ENCODE measurements around the gene VPS9D1. TPM values are rescaled to one million over a fixed set of nuclear protein-coding genes. Genes with fewer than 3 reads are reported as not detected.

VPS9D1 gene
- total RNA-seq, 2 donors from 2014 or later, result 9.5 to 18.3 TPM

- no peaks in the 10 kb centered on the region for H3K36me3 ChIP-seq
- H3K9me3 ChIP-seq, result no peaks in the 10 kb centered on the region
- DNase-seq (ENCODE audit: low spot score) (no peak), ATAC-seq (ENCODE audit: insufficient number of reproducible peaks, low FRiP score, low read depth) (no peak)
- no peaks in the 10 kb centered on the region for H3K27me3 ChIP-seq (replicated peaks; ENCODE audit: insufficient read depth)
- H3K4me1 ChIP-seq (ENCODE audit: control insufficient read depth in 1 of 2, low read depth in 2 of 2), result peaks cover 5 to 18% of the 10 kb centered on the region in 2 donors
- no peak for TF ChIP-seq CTCF (IDR thresholded peaks at IDR 0.05)
- H3K27ac ChIP-seq, result no peak overlapping the region
- H3K4me3 ChIP-seq, result no peak overlapping the region
These were observed 4.2 kb downstream of the VPS9D1 start for GRCh38 chr16:89716493-89716892.

GRCh38 chr16:89712274-89712781 is 8.4 kb downstream of the VPS9D1 start:
- TF ChIP-seq CTCF (IDR thresholded peaks at IDR 0.05), result no peak
- H3K9me3 ChIP-seq, result no peaks in the 10 kb centered on the region
- peaks cover 0 to 7% of the 10 kb centered on the region in 2 donors for H3K4me1 ChIP-seq (ENCODE audit: control insufficient read depth in 1 of 2, low read depth in 2 of 2)
- no peak overlapping the region for H3K27ac ChIP-seq
- no peak for ATAC-seq (ENCODE audit: insufficient number of reproducible peaks, low FRiP score, low read depth)
- H3K4me3 ChIP-seq, result peak overlapping the region; percentile 25
- H3K36me3 ChIP-seq, result no peaks in the 10 kb centered on the region
- no peaks in the 10 kb centered on the region for H3K27me3 ChIP-seq (replicated peaks; ENCODE audit: insufficient read depth)
- DNase-seq (ENCODE audit: low spot score), result no peak

- DNase-seq (ENCODE audit: low spot score) (no peak), ATAC-seq (ENCODE audit: insufficient number of reproducible peaks, low FRiP score, low read depth) (no peak)
- H3K4me1 ChIP-seq (ENCODE audit: control insufficient read depth in 1 of 2, low read depth in 2 of 2), result peaks cover 0 to 7% of the 10 kb centered on the region in 2 donors
- TF ChIP-seq CTCF (IDR thresholded peaks at IDR 0.05), result no peak
- peak overlapping the region; percentile 25 for H3K4me3 ChIP-seq
- H3K27ac ChIP-seq, result no peak overlapping the region
- no peaks in the 10 kb centered on the region for H3K9me3 ChIP-seq
- no peaks in the 10 kb centered on the region for H3K27me3 ChIP-seq (replicated peaks; ENCODE audit: insufficient read depth)
- H3K36me3 ChIP-seq, result no peaks in the 10 kb centered on the region
These were observed 9.0 kb downstream of the VPS9D1 start for GRCh38 chr16:89711601-89712273.

- no peak for ATAC-seq (ENCODE audit: insufficient number of reproducible peaks, low FRiP score, low read depth)
- Histone ChIP-seq H3K4me3 (no peak overlapping the region), H3K9me3 (no peaks in the 10 kb centered on the region), H3K27ac (no peak overlapping the region), H3K36me3 (no peaks in the 10 kb centered on the region), H3K4me1 (ENCODE audit: control insufficient read depth in 1 of 2, low read depth in 2 of 2) (peaks cover 0 to 7% of the 10 kb centered on the region in 2 donors), H3K27me3 (replicated peaks; ENCODE audit: insufficient read depth) (no peaks in the 10 kb centered on the region)
- no peak for DNase-seq (ENCODE audit: low spot score)
- TF ChIP-seq CTCF (IDR thresholded peaks at IDR 0.05), result no peak
These were observed 9.8 kb downstream of the VPS9D1 start for GRCh38 chr16:89710709-89711564.

Measured in thoracic aorta (tissue), 2 donors.